HepG2 (cell line): ENCODE measurements around the gene ANKHD1. TPM values are rescaled to one million over a fixed set of nuclear protein-coding genes. Genes with fewer than 3 reads are reported as not detected.

Source experiments
- ATAC-seq: fragments of 200-7000 bp; cut with Tn5 transposase; 3 replicates; pipeline ENCODE4 v1.9.1; 2020; ENCODE audit warnings: mild to moderate bottlenecking, moderate library complexity
- BruUV-seq: library from RNA; stranded (reverse); fragments of 400-500 nt; replicated peaks from 2 replicates; lab custom pipeline; 2021; lab: Mats Ljungman, UMichigan
- CTCF ChIA-PET: fragments of 300-600 bp; formaldehyde crosslinking; extraction: SDS; loops from one replicate; lab custom pipeline; 2021; ENCODE audit warnings: low total read pairs, inconsistent platforms, low intra/inter-chr PET ratio; lab: Yijun Ruan, JAX
- POLR2A ChIA-PET: fragments of 350-600 bp; sonication (Branson Sonifier 250); formaldehyde crosslinking; loops from one replicate; lab custom pipeline; 2020; ENCODE audit warnings: antibody characterized with exemption, inconsistent platforms; lab: Yijun Ruan, JAX
- DNase-seq: peaks from one replicate; pipeline ENCODE4 v3.0.0-alpha.2; 2015; ENCODE audit warnings: low spot score
- FAIRE-seq: peaks from 3 replicates; lab custom pipeline; 2011; peaks lifted over from hg19 to GRCh38; lab: Jason Lieb, UNC
- H2AFZ ChIP-seq: one replicate; pipeline ENCODE4 v1.6.1; 2011; ENCODE audit warnings: low read length, inconsistent platforms
- H3K27ac ChIP-seq: fragments of 300-600 bp; 3 replicates; pipeline ENCODE4 v1.8.0; 2011; ENCODE audit warnings: mixed run types, mild to moderate bottlenecking, mixed read lengths, low read length, inconsistent platforms; ENCODE audit not compliant: insufficient read depth; ENCODE audit errors: extremely low read length
- H3K27me3 ChIP-seq, 2 experiments: fragments of 200-600 bp in 1 of 2; 2 replicates in 1 of 2; 3 replicates in 1 of 2; pipeline versions ENCODE4 v1.6.0 to v1.8.0; 2011; ENCODE audit warnings: low read length in 2 of 2, mild to moderate bottlenecking in 2 of 2, moderate library complexity in 2 of 2, inconsistent platforms in 1 of 2; ENCODE audit not compliant: insufficient read depth in 2 of 2, control insufficient read depth in 1 of 2
- H3K36me3 ChIP-seq, 2 experiments: fragments of 200-600 bp in 1 of 2; replicated peaks in 1 of 2; 2 replicates in 1 of 2; 3 replicates in 1 of 2; pipeline versions ENCODE4 v1.5.1 to v1.8.0; 2011; ENCODE audit warnings: low read length in 2 of 2, inconsistent platforms in 1 of 2; ENCODE audit not compliant: insufficient read depth in 2 of 2, control insufficient read depth in 1 of 2
- H3K4me1 ChIP-seq: 2 replicates; pipeline ENCODE4 v1.5.1; 2012; ENCODE audit warnings: low read length, inconsistent platforms; ENCODE audit not compliant: insufficient read depth
- H3K4me2 ChIP-seq: 2 replicates; pipeline ENCODE4 v1.6.0; 2011; ENCODE audit warnings: low read depth, low read length, inconsistent platforms
- H3K4me3 ChIP-seq, 3 experiments: fragments of 200-600 bp in 1 of 3; sonication (generic), shearing (Covaris generic) in 1 of 3; replicated peaks in 1 of 3; 2 replicates each; pipeline ENCODE4 v1.5.1; 2011 to 2016; ENCODE audit warnings: low read length in 3 of 3, inconsistent platforms in 2 of 3, low read depth in 2 of 3, mild to moderate bottlenecking in 2 of 3, control low read depth in 1 of 3, mixed read lengths in 1 of 3; ENCODE audit not compliant: insufficient read depth in 1 of 3
- H3K79me2 ChIP-seq: one replicate; pipeline ENCODE4 v1.6.1; 2011; ENCODE audit warnings: low read length, inconsistent platforms; ENCODE audit not compliant: insufficient read depth
- H3K9ac ChIP-seq: 2 replicates; pipeline ENCODE4 v1.6.0; 2011; ENCODE audit warnings: mild to moderate bottlenecking, low read depth, low read length, inconsistent platforms; ENCODE audit not compliant: insufficient read depth
- H3K9me3 ChIP-seq: 2 replicates; pipeline ENCODE4 v1.5.1; 2012; ENCODE audit warnings: mild to moderate bottlenecking, low read length
- H4K20me1 ChIP-seq: 2 replicates; pipeline ENCODE4 v1.6.0; 2011; ENCODE audit warnings: inconsistent platforms, mild to moderate bottlenecking, low read length, moderate library complexity; ENCODE audit not compliant: insufficient read depth
- PITX1 ChIP-seq: sonication (generic); formaldehyde crosslinking; IDR thresholded peaks from 2 replicates; pipeline ENCODE4 v1.5.1; 2020; ENCODE audit warnings: mild to moderate bottlenecking, missing genetic modification reagents
- SMAD3 ChIP-seq: sonication (generic); formaldehyde crosslinking; IDR thresholded peaks from 2 replicates; pipeline ENCODE4 v1.4.0; 2020; ENCODE audit warnings: missing genetic modification reagents
- ZNF230 ChIP-seq: sonication (generic); formaldehyde crosslinking; IDR thresholded peaks from 2 replicates; pipeline ENCODE4 v1.4.0; 2020; ENCODE audit warnings: mild to moderate bottlenecking, missing genetic modification reagents
- ZNF850 ChIP-seq: sonication (generic); formaldehyde crosslinking; conservative IDR thresholded peaks from 2 replicates; pipeline ENCODE4 v1.9.0; 2021; ENCODE audit warnings: mild to moderate bottlenecking, missing genetic modification reagents
- WGBS: methylation state at CpG from one replicate; pipeline ENCODE4 v1.1.6; 2017; ENCODE audit warnings: low lambda C conversion rate; 5-methylcytosine and 5-hydroxymethylcytosine counted together
- in situ Hi-C: cut with HindIII; loops from 2 replicates; pipeline ENCODE4 v1.10.0; 2017; ENCODE audit warnings: low pct_unique_long_range_greater_than_20kb; ENCODE audit not compliant: extremely low pct_ligation_motif_present
- intact Hi-C: fragments of 100-400 bp; cut with micrococcal nuclease; formaldehyde crosslinking; loops from one replicate; pipeline ENCODE4 v1.10.0; 2022; ENCODE audit not compliant: unreplicated experiment
- polyA plus RNA-seq, 8 experiments: library from polyadenylated mRNA; depleted of rRNA in 3 of 8; stranded (reverse) in 7 of 8; unstranded in 1 of 8; fragments of >200 nt; fragmentation: Illumina TruSeq in 4 of 8; extraction: Trizol in 4 of 8; gene quantifications; 2 replicates each; pipeline versions ENCODE4 v1.2.1 to v1.2.3, GENCODE V29; 2011 to 2016; ENCODE audit warnings: low read depth in 4 of 8, missing spikeins in 1 of 8, mixed read lengths in 1 of 8; ENCODE audit not compliant: insufficient read depth in 1 of 8
- total RNA-seq, 5 experiments: library from RNA; depleted of rRNA; stranded (reverse); fragments of >200 nt; fragmentation: Illumina TruSeq; extraction: Trizol; gene quantifications; 2 replicates each; pipeline ENCODE4 v1.2.3, GENCODE V29; 2016; ENCODE audit warnings: low read depth in 1 of 5
- TF ChIP-seq, protein P1 (sequence below): sonication (generic); formaldehyde crosslinking; IDR thresholded peaks from one replicate; pipeline ENCODE4 v1.5.1; 2020; ENCODE audit warnings: mild to moderate bottlenecking, missing genetic modification reagents; ENCODE audit errors: not compliant biosample characterization
- TF ChIP-seq, protein P2 (sequence below): sonication (generic); formaldehyde crosslinking; IDR thresholded peaks from 2 replicates; pipeline ENCODE4 v1.4.0; 2020; ENCODE audit warnings: missing genetic modification reagents, mild to moderate bottlenecking, borderline replicate concordance
- TF ChIP-seq, protein P3 (sequence below): sonication (generic); formaldehyde crosslinking; IDR thresholded peaks from 2 replicates; pipeline ENCODE4 v1.4.0; 2020; ENCODE audit warnings: missing genetic modification reagents
- TF ChIP-seq, protein P4 (sequence below): sonication (generic); formaldehyde crosslinking; IDR thresholded peaks from 2 replicates; pipeline ENCODE4 v1.4.0; 2020; ENCODE audit warnings: missing genetic modification reagents, borderline replicate concordance

ANKHD1 gene
- total and polyA plus RNA-seq, 2 of the 13 experiments (the other 11 are each of a cell fraction or from before 2014, with no cell fraction given) = 69.9 to 82.0 TPM

DNA sequence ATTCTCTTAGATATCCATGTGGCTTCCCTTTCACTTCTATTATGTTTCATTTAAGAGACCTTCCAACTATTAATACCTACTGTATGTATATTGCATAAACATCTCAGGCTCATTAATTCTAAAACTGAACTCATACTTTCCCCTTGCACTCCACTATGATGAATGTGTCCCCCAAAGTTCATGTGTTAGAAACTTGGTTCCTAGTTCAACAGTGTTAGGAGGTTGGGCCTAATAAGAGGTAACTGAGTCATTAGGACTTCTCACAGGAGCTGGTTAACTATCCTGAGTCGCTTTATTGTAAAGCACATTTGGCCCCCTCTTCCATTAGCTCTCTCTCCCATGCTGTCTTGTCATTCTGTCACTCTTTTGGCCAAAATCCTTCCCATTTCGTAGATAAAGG is 22.0 kb downstream of the ANKHD1 start (continued):
- TF ChIP-seq, protein P1, sequence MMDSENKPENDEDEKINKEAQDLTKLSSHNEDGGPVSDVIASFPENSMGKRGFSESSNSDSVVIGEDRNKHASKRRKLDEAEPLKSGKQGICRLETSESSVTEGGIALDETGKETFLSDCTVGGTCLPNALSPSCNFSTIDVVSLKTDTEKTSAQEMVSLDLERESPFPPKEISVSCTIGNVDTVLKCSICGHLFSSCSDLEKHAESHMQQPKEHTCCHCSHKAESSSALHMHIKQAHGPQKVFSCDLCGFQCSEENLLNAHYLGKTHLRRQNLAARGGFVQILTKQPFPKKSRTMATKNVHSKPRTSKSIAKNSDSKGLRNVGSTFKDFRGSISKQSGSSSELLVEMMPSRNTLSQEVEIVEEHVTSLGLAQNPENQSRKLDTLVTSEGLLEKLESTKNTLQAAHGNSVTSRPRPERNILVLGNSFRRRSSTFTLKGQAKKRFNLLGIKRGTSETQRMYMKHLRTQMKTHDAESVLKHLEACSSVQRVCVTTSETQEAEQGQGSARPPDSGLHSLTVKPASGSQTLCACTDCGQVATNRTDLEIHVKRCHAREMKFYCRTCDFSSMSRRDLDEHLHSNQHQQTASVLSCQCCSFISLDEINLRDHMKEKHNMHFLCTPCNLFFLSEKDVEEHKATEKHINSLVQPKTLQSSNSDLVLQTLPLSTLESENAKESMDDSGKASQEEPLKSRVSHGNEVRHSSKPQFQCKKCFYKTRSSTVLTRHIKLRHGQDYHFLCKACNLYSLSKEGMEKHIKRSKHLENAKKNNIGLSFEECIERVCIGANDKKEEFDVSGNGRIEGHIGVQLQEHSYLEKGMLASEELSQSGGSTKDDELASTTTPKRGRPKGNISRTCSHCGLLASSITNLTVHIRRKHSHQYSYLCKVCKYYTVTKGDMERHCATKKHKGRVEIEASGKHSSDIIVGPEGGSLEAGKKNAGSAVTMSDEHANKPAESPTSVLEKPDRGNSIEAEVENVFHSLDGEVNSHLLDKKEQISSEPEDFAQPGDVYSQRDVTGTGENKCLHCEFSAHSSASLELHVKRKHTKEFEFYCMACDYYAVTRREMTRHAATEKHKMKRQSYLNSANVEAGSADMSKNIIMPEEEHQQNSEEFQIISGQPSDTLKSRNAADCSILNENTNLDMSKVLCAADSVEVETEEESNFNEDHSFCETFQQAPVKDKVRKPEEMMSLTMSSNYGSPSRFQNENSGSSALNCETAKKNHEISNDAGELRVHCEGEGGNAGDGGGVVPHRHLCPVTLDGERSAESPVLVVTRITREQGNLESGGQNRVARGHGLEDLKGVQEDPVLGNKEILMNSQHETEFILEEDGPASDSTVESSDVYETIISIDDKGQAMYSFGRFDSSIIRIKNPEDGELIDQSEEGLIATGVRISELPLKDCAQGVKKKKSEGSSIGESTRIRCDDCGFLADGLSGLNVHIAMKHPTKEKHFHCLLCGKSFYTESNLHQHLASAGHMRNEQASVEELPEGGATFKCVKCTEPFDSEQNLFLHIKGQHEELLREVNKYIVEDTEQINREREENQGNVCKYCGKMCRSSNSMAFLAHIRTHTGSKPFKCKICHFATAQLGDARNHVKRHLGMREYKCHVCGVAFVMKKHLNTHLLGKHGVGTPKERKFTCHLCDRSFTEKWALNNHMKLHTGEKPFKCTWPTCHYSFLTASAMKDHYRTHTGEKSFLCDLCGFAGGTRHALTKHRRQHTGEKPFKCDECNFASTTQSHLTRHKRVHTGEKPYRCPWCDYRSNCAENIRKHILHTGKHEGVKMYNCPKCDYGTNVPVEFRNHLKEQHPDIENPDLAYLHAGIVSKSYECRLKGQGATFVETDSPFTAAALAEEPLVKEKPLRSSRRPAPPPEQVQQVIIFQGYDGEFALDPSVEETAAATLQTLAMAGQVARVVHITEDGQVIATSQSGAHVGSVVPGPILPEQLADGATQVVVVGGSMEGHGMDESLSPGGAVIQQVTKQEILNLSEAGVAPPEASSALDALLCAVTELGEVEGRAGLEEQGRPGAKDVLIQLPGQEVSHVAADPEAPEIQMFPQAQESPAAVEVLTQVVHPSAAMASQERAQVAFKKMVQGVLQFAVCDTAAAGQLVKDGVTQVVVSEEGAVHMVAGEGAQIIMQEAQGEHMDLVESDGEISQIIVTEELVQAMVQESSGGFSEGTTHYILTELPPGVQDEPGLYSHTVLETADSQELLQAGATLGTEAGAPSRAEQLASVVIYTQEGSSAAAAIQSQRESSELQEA (CRISPR knock-in tag) = no peak
- TF ChIP-seq, all 625 proteins: peak for 0

DNA sequence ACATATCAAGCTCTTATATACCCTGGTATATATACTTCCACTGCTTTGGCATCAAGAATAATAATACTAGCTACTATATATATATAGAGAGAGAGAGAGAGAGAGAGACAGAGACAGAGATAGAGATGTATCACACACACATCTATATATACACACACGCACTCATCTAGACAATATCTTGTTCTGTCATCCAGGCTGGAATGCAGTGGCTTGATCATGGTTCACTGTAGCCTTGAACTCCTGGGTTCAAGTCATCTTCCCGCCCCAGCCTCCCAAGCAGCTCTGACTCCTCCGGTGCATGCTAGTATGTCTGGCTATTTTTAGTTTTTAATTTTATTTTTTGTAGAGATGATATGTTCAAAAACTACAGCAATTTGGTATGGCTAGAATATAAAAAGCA is 22.5 kb downstream of the ANKHD1 start:
- WGBS = 65% methylated on average over 3 of the region's 3 CpGs
- ATAC-seq (no peak), DNase-seq (no peak)
- POLR2A ChIA-PET = no interaction called here
- in situ Hi-C loops (no loop called here), intact Hi-C loops (no loop called here)
- Histone ChIP-seq H3K9ac (no peak overlapping the region), H3K36me3 (peaks cover 0 to 9% of the 10 kb centered on the region in 2 experiments; a peak in 1 of 5 replicates), H3K79me2 (peaks cover 73% of the 10 kb centered on the region), H3K4me3 (no peak overlapping the region), H3K9me3 (no peaks in the 10 kb centered on the region), H3K27ac (no peak overlapping the region), H4K20me1 (peaks cover 57% of the 10 kb centered on the region)
- CTCF ChIA-PET = no interaction called here
- BruUV-seq = no TSS peak
- TF ChIP-seq ZNF850 (no peak), PITX1 (CRISPR knock-in tag) (no peak), SMAD3 (no peak), ZNF230 (CRISPR knock-in tag) (no peak)
- TF ChIP-seq, protein P2, sequence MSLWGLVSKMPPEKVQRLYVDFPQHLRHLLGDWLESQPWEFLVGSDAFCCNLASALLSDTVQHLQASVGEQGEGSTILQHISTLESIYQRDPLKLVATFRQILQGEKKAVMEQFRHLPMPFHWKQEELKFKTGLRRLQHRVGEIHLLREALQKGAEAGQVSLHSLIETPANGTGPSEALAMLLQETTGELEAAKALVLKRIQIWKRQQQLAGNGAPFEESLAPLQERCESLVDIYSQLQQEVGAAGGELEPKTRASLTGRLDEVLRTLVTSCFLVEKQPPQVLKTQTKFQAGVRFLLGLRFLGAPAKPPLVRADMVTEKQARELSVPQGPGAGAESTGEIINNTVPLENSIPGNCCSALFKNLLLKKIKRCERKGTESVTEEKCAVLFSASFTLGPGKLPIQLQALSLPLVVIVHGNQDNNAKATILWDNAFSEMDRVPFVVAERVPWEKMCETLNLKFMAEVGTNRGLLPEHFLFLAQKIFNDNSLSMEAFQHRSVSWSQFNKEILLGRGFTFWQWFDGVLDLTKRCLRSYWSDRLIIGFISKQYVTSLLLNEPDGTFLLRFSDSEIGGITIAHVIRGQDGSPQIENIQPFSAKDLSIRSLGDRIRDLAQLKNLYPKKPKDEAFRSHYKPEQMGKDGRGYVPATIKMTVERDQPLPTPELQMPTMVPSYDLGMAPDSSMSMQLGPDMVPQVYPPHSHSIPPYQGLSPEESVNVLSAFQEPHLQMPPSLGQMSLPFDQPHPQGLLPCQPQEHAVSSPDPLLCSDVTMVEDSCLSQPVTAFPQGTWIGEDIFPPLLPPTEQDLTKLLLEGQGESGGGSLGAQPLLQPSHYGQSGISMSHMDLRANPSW (CRISPR knock-in tag) = no peak
- TF ChIP-seq, protein P3, sequence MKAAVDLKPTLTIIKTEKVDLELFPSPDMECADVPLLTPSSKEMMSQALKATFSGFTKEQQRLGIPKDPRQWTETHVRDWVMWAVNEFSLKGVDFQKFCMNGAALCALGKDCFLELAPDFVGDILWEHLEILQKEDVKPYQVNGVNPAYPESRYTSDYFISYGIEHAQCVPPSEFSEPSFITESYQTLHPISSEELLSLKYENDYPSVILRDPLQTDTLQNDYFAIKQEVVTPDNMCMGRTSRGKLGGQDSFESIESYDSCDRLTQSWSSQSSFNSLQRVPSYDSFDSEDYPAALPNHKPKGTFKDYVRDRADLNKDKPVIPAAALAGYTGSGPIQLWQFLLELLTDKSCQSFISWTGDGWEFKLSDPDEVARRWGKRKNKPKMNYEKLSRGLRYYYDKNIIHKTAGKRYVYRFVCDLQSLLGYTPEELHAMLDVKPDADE (CRISPR knock-in tag) = no peak
- TF ChIP-seq, protein P4, sequence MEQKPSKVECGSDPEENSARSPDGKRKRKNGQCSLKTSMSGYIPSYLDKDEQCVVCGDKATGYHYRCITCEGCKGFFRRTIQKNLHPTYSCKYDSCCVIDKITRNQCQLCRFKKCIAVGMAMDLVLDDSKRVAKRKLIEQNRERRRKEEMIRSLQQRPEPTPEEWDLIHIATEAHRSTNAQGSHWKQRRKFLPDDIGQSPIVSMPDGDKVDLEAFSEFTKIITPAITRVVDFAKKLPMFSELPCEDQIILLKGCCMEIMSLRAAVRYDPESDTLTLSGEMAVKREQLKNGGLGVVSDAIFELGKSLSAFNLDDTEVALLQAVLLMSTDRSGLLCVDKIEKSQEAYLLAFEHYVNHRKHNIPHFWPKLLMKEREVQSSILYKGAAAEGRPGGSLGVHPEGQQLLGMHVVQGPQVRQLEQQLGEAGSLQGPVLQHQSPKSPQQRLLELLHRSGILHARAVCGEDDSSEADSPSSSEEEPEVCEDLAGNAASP (CRISPR knock-in tag) = no peak
- TF ChIP-seq, all 625 proteins: peak for 0
- H2AFZ ChIP-seq = no peak overlapping the region
- H3K27me3 ChIP-seq = no peaks in the 10 kb centered on the region
- H3K4me1 ChIP-seq = peaks cover 31% of the 10 kb centered on the region
- no peak for FAIRE-seq
- no peak overlapping the region for H3K4me2 ChIP-seq
